GM21619 (cell line): ENCODE results near the gene SECTM1.

ENCODE experiments used
- ATAC-seq: cut with Tn5 transposase; IDR thresholded peaks from one replicate; pipeline ENCODE4 v1.9.1; 2021; ENCODE audit not compliant: unreplicated experiment

Gene SECTM1

DNA sequence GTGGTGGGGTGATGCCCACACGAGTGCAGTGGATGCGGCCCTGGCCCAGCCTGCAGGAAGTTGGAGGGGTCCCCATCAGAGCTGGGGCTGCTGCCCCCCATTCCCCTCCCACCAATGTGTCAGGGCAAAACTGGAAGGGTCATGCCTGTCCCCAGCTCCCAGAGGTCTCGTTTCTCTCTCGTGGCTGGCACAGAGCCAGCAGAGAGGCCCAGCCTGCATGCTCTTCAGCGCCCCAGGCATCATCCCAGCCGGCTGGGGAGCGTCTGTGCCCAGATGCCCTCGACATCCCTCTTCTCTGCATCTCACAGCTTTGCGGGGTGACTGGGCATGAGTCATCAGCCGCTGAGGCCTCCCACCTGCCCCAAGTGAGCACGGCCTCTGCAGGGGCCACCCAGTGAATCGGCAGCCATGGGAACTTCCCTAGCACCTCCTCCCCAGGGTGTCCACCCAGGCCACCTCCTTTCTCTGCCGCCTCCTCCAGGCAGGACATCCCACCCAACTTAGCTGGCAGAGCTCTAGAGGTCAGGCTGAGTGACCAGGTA is 50.3 kb downstream of the SECTM1 start:
- ATAC-seq: no peak

DNA sequence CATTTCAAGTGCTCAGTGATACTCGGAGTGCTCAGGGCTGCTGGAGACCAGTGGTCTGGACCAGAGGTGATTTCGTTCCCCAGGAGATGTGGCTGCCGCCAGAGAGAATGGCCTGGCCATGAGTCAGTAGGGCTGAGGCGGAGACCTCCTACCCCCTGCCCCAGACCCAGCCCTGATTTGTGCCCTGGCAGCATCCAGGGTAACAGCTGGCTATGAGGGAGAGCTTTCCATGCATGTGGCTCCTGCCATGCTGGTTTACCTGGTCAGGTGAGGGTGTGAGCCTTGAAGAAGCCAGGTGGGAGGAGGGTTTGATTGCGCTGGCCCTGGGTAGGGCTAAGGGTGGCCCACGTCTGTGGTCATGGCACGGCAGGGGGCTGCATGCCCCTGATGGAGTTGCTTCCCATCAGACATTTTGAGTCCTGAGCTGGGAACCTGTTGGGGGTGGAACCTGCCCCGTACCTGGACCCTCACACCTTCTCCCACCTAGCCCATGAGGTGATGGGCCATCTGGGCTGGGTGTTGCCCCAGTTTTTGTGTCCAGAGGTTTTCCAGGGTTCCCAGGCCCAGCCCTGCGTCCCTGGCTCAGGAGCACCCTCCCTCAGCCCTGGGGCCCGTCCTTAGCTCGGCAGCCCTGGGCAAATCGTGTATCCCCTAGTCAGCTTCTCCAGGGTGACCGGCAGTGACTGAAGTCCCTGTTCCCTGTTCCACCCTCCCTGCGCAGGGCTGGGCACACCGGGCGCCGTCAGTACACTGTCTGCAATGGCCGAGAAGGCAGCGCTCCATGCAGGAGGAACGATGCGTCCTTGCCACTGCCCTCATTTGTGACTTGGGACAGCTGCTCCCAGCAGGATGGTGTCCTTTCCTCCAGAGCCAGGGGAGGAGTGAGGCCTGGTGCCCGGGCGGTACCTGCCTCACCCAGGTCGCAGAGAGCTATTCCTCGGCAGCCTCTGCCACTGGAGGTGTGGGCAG is 51.0 kb downstream of the SECTM1 start:
- no peak for ATAC-seq

DNA sequence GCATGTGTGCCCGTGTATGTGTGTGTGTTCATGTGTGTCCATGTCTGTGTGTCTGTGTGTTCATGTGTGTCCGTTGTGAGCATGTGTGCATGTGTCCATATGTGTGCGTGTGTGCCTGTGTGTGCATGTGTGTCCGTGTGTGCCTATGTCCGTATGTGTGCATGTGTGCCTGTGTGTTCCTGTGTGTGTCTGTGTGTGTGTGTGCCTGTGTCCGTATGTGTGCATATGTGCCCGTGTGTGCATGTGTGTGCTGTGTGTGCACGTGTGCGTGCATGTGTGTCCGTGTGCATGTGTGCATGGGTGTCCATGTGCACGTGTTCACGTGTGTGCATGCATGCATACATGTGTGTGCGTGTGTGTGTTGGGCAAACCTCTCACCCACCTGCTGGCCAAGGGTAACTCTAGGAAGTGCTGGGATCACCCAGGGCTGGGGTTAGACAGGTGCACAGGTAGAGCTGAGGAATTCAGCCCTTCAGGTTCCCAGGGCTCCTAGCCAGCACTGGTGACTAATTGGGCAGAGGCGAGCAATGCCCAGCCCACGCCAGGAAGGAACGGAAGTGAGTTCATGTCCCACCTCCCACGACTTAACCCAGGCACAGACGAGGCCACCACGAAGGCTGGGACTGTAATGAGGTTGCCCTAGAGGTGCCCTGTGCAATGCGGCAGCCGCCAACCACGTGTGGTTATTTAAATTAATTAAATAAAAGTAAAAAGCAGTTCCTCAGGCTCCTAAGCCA is 51.9 kb downstream of the SECTM1 start:
- ATAC-seq: no peak

DNA sequence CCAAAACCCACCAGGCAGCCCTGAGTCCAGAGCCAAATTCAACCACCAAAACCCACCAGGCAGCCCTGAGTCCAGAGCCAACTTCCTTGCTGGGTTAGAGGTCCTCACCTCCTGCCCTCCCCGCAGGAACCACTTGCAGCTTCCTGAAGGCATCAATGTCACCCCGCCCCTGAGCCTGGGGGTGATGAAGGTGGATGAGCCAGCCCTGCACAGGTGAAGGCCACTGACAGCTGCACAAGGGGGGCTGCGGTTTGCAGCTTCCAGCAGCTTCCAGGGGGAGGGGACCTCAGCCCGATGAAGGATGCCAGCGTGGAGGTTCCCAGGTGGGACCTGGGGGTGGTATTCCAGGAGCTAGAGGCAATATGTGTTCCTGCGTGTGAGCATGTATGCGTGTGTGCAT is 52.5 kb downstream of the SECTM1 start:
- no peak for ATAC-seq

DNA sequence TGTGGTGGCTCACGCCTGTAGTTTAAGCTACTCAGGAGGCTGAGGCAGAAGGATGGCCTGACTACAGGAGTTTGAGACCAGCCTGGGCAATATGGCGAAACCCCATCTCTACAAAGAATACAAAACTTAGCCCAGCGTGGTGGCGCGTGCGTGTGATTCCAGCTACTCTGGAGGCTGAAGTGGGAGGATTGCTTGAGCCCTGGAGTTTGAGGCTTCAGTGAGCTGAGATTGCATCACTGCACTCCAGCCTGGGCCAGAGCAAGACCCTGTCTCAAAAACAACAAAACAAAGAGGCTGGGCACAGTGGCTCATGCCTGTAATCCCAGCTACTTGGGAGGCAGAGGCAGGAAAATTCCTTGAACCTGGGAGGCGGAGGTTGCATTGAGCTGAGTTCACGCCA is 53.0 kb downstream of the SECTM1 start:
- ATAC-seq: no peak

DNA sequence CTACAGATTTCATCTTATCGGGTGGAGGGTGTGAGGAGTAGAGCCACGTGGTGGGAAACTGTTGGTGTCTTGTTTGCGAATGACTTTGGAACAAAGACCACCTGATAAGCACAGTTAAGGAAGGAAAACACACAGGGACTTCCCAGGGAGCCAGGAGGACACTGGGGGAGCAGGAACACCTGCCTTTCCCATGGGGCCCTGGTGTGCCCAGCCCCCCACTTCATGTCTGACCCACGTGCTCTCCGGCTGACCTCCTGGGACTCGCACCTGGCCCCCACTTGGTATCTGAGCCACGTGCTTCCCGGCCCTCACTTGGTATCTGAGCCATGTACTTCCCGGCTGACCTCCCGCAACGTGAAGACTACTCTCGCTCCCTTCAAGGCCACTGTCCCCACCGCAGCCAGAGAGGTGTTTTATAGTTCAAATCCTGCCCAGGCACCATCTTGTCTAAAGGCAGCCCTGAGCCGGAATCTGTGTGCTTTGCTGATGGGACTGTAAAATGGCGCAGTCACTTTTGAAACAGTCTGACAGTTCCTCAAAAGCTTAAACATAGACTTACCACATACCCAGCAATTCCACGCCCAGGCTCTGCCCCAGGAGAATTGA is 54.7 kb downstream of the SECTM1 start:
- ATAC-seq: no peak

DNA sequence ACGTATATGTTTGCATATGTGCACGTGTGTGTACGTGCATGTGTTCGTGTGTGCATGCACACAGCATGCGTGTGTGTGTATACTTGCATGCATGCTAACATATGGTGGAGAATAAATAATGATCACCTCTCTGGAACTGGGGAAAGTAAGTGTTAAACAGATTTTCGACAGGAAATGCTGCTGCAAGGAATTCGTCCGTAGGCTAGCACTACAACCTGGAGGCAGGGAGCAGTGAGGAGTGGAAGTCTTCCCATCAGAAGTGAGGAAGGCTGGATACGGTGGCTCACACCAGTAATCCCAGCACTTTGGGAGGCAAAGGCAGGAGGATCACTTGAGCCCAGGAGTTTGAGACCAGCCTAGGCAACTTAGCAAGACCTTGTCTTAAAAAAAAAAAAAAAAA is 55.3 kb downstream of the SECTM1 start:
- no peak for ATAC-seq

DNA sequence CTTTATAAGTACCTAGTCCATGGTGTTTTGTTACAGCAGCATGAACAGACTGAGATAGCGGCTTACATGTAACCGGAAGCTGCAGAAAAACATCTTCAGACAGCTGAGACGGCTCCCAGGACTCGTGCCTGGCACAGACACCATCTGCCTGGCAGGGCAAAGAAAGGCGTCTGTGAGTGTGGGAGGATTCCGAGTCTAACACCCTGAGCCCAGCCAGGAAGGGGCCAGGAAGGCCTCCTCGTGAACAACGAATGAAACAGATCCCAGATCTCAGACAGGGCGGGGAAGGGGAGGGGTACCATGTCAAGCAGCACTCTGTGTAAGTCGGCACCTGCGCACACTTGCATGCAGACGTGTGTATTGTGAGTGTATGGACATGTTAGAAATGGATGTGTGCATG is 55.7 kb downstream of the SECTM1 start:
- no peak for ATAC-seq

DNA sequence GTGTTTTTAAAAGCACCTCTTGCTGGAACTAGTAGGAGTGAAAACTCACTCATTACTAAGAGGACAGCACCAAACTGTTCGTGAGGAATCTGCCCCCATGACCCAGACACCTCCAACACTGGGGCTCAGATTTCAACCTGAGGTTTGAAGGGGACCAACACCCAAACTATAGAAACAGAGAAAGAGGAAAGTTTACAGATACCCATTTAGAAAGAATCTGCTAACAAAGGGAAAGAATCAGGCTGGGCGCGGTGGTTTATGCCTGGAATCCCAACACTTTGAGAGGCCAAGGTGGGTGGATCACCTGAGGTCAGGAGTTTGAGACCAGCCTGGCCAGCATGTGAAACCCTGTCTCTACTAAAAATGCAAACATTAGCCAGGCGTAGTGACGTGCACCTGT is 56.6 kb downstream of the SECTM1 start:
- ATAC-seq: no peak

DNA sequence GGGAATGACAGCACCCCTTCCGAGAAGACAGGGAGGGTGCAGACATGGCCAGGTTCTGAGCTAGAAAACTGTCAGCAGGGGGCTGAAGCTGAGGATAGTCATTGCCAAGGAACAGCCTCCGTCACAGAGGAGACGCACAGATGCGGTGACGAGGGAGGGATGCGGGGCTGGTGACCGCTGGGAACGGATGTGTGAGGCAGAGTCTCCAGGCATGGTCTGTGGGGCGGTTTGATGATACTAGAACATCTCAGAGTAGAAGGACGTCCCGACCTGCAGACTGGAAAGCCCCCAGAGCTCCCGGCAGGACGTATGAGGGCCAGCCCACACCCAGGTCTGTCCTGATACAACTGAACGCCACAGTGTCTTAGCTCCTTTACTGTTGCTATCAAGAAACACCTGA is 58.2 kb downstream of the SECTM1 start:
- no peak for ATAC-seq

DNA sequence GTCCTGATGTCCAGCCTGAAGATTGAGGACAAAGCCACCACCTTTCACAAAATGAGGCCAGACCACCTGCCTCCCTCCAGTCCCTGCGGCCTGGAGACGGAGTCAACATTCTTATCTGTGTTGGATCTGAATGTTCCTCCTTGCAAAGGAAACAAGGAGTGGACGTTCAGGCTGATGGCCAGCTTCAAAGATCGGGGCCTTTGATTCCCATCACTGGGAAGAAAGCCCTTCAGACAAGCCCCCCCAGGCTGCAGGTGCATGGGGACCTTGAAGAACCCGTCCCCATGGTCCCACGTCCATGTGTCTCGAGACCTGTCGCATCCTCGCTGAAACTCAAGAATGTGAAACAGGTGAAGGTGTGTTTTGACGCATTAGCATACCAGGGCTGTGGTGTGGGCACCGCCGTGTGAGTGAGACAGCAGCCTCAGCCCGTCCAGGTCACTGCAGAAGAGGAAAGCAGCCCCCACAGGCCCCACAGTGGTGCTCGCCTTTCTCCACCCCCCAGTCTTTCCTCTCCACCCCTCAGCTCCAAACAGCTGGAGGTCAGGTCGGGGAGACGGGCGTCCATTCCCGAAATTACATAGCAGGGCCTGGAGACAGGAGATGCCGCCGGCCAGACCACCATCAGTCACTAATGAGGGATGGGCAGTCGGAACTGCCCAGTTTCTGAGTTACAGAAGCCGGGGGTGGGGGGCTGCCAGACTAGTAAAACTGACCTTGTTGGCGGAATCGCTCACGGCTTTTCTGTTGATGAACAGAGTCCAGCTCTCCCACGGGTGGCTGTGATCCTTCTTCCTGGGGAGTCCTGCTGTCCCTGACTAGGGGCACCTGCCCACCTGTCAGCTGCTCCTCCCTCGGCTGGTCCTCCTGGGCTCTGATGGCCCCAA is 59.2 kb downstream of the SECTM1 start:
- no peak for ATAC-seq

DNA sequence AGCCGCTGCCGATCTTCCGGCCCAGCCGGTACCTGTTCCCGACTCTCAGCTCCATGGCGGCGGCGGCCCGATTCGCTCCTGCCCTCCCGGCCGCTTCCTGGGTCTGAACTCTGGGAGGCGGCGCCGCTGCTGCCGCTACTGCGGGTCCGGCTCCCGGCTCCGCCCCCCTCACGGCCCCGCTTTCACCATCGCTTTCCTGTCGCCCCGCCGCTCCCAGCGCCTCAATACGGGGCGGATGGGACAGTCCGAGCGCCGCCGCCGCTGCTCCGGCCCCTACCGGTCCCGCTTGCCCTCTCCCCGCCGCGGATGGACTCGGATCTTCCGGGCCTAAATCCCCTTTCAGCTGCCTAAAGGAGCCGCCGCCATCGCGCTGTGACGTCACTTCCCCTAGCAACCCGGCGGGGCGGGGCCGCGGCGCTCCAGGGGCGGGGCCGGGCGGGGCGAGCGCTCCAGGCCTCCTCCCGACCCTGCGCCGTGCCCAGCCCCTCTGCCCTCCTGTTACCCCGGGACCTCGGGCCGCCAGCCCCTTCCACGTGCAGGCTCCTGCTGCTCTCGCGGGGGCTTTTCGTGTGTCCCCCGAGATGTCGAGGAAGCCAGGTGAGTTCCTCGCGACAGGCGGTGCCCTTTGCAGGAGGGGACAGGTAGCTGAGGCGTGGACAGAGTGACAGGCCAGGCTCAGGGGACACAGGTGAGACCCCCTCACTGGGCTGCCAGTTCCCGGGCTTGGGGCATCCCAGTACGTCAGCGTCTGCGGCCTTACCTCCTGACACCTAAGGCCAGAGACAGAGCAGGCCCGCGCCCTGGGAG is 60.0 kb downstream of the SECTM1 start, which contains the start of gene CSNK1D:
CSNK1D (minus strand) TSS at position 374 of the 807 bp plus-strand sequence; CDS start at position 55, 319 bp downstream.
- ATAC-seq: peak; percentile 67

DNA sequence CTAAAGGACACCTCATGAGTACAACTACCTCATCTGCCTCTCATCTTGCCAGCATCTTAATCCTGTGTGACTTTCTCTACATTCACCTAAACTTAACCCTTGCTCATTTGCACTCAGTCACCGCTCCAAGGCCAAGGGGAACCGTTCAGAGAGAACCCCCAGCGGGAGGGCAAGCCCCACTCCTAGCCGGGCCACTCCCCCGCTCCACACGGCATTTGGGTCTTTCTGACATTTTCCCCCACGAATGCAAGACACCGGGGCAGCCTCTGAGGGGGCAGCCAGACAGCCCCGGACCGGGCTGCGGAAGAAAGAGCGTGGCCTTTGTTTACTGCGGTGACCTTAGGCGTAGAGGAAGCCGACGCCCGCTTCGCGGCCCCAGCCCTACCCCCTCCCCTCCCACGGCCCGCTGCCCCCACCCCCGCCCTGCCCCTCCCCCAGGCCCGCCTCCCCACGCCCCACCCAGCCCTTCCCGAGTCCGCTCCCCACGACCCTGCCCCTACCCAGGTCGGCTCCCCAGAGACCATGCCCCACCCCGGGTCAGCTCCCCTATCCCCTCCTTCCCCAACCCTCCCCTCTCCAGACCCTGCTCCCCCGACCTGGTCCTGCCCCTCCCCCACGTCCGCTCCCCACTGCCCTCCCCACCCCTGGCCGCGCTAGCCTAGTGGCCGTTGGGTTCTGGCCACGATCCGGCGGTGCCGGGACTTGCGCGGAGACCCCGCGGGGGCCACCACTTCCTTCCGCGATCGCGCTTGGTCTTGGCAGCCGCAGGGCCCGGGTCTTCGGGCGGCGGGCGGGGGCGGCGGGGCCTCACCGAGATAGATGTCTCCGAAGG is 60.9 kb downstream of the SECTM1 start:
- no peak for ATAC-seq

DNA sequence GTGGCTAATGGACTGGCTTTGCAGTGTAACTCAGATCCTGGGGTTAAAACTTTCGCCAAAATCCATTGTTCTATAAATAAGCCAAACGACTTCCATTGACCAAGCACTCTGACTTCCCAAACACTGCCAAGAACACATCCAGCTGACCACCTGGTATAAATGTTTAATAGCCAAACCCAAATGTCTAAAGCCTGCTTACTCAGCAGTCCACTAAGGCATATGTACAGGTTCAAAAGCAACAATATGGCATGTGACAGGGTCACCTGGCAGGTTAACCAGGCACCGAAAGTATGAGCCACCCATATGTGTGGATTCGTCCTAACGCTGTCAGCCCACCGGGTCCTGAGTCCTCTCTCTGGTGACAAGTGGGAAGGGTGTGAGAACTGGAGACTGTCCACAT is 62.2 kb downstream of the SECTM1 start:
- no peak for ATAC-seq
